GM12873 (cell line): ENCODE measurements around the gene TCERG1L.

Experiments used
- CTCF ChIP-seq: IDR thresholded peaks from 2 replicates; pipeline ENCODE4 v1.5.1; 2012; ENCODE audit warnings: low read depth, mild to moderate bottlenecking, moderate library complexity, low read length, control low read depth; ENCODE audit not compliant: insufficient read depth; ENCODE audit errors: missing control alignments

Gene TCERG1L

GRCh38 chr10:131187926-131188325 is 123.6 kb downstream of the TCERG1L start:
- no peak for TF ChIP-seq CTCF

DNA sequence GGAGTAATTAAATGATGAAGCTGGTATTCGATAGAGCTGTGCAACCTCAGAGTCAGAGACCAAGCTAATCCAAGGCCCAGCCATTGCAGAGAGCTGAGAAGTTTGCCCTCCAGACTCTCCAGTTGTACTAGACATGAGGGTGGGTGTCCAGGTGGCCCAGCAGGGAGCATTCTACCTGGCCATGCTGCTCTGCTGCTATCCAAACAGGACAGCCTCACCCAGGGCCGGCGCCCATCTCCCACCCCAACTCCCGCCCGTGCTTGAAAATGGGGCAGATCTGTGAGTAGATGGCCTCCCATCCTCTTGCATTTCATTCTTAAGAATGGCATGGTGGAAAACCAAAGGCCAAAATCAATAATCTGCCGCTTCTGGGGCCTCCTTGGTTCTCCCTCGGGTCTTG is 124.2 kb downstream of the TCERG1L start:
- TF ChIP-seq CTCF: no peak

- no peak for TF ChIP-seq CTCF
Measured at GRCh38 chr10:131186547-131187253, 124.8 kb downstream of the TCERG1L start.

DNA sequence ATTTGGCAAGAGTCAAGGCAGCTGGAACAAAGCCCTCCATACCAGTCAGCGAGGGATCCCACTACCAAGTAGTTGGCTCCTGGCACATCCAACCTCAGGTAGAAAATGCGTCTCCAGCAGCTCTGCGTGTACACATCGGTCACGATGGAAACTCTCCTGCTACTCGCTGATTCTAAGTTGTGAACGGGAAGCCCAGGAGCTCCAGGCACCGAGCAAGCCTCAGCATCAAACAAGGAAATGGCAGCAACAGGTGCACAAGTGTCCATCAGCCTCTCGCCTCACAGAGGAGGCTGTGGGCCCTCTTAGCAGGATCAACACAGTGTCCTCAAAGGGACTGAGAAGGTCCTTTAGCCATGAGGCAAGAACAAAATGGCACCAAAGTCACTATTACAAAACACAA is 127.0 kb downstream of the TCERG1L start:
- TF ChIP-seq CTCF: no peak

DNA sequence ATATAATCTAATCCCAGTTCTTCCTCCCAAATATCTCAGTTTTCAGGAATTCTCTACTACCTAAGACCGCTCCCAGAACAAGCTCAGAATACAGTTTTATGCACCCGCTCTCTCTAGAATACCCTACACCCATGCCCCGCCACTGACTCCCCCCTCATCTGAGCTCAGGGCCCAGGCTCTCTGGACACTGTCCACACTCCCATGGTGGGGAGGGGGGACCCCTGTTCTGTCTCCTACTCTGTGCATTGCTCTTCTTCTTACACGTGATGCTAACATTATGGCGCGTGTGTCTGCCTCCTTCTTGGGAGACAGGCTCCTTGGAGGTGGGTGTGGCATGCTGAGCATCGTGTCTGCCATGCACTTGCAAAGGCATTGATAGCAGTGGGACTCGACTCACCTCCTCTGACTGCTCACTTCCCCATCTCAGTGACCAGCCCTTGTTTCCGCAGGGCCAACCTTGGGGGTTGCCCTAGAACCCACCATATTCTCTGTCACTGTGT is 127.9 kb downstream of the TCERG1L start:
- TF ChIP-seq CTCF: no peak

DNA sequence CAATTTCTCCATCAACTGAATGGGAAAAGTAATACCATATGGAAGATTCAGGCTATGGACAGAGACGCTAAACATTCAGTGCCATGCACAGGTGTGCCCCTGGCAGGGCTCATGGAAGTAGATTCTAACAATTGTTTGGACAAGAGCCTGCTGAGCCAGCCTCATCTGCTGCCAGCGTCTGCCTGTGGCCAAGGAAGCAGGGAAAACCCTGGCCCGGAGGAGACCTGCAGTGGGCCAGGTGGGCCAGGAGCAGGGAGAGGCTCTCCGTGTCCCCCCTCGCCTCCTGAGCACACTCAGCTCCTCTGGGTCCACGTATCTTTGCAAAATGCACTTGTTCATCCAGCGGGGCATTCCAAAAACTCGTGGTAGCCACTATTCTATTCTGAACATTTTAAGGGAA is 130.1 kb downstream of the TCERG1L start:
- TF ChIP-seq CTCF: no peak

DNA sequence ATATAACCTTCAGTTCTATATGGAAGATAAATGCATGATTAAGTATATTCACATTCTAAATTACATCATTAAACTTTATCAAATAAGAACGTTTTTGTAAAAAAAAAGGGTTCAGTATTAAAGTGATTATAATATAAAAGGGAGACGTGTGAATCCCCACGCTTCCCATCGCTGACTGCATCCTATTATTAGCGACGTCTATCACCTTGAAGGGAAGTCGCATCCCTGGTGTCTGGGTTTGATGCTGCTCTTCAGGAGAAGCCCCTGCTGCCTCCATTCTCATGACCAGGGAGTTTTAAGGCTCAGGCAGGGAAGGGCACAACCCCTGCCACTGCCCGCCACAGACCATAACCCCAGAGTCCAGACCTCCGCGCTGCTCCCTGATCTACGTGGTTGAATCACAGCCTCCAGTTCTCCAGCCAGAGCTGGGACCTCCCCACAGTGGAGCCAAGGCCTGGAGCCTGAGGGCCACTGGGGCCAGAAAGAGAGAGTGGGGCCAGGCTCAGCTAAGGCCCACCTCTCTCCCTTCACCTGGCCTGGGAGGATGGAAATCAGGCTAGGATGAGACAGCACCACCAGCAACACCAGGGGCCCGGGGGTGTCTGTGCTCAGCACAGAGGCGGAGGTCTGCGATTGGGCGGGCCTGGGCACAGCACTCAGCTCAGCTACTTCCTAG is 130.6 kb downstream of the TCERG1L start:
- TF ChIP-seq CTCF: no peak
